IMR-90 (cell line): ENCODE results near the gene FBXL7. TPM values are rescaled to one million over a fixed set of nuclear protein-coding genes. Genes with fewer than 3 reads are reported as not detected.

ENCODE experiments used
- microRNA-seq, 2 experiments: library from miRNA; stranded (forward) in 1 of 2; unstranded in 1 of 2; fragments of 10-50 nt in 1 of 2; fragments of <30 nt in 1 of 2; gene quantifications in 1 of 2; microRNA quantifications in 1 of 2; one replicate each; pipeline versions ENCODE3 to v1.1.0; 2013 to 2020; ENCODE audit not compliant: insufficient read depth in 1 of 2, insufficient read length in 1 of 2, unreplicated experiment in 1 of 2
- polyA plus RNA-seq, 3 experiments: library from polyadenylated mRNA; depleted of rRNA; stranded (reverse); fragments of >200 nt; gene quantifications; 2 replicates each; pipeline ENCODE4 v1.2.3, GENCODE V29; 2012; ENCODE audit warnings: low replicate concordance in 1 of 3
- small RNA-seq, 5 experiments: library from RNA; depleted of rRNA; stranded (forward); fragments of <200 nt; gene quantifications; one replicate each; pipeline ENCODE3, GENCODE V24; 2012
- total RNA-seq: library from RNA; depleted of rRNA; stranded (reverse); fragments of >200 nt; gene quantifications from 2 replicates; pipeline ENCODE4 v1.2.3, GENCODE V29; 2012

The FBXL7 gene
- total and polyA plus RNA-seq, 2 of the 4 experiments (the other 2 are of a cell fraction), result 4.1 to 10.2 TPM

Small RNA genes within 50 kb of the gene (microRNA-seq; reads per million reads assigned to microRNA genes)
- gene MIR887, result 156 to 300 reads per million in 2 experiments

Small RNA genes within 50 kb of the gene (small RNA-seq; reads per million reads assigned to genes)
- gene MIR887, result 0.70 to 289 (median 84.9) reads per million in 5 experiments
